Dendritic cell treated with granulocyte-macrophage colony-stimulating factor and Interleukin-4, amounts not matched to agents 40 ng/mL and 50 ng/mL, for 4 days (primary cell): Measurements from ENCODE around the gene MICA.
A peak's percentile ranks its signal among the peaks of the same experiment; 100 is the strongest.
"Not testable (repeated sequence)": the region's sequence is repeated elsewhere in the genome, so short reads cannot be mapped to it uniquely, and the experiment has no call there.

ENCODE experiments used
- H3K27ac Mint-ChIP-seq: one replicate; pipeline ENCODE4 v1.8.0; 2022; ENCODE audit warnings: mild to moderate bottlenecking, mixed read lengths
- H3K27me3 Mint-ChIP-seq: one replicate; pipeline ENCODE4 v1.8.0; 2022; ENCODE audit warnings: mild to moderate bottlenecking, mixed read lengths
- H3K36me3 Mint-ChIP-seq: one replicate; pipeline ENCODE4 v1.8.0; 2022; ENCODE audit warnings: low read depth, mixed read lengths
- H3K4me1 Mint-ChIP-seq: one replicate; pipeline ENCODE4 v1.8.0; 2022; ENCODE audit warnings: low read depth, mixed read lengths
- H3K4me3 Mint-ChIP-seq: one replicate; pipeline ENCODE4 v1.8.0; 2022; ENCODE audit warnings: mild to moderate bottlenecking, moderate library complexity, mixed read lengths
- H3K9me3 Mint-ChIP-seq: one replicate; pipeline ENCODE4 v1.8.0; 2022; ENCODE audit warnings: mixed read lengths
- intact Hi-C: fragments of 100-400 bp; cut with micrococcal nuclease; formaldehyde crosslinking; loops from one replicate; pipeline ENCODE4 v1.15.0; 2022

Gene MICA

DNA sequence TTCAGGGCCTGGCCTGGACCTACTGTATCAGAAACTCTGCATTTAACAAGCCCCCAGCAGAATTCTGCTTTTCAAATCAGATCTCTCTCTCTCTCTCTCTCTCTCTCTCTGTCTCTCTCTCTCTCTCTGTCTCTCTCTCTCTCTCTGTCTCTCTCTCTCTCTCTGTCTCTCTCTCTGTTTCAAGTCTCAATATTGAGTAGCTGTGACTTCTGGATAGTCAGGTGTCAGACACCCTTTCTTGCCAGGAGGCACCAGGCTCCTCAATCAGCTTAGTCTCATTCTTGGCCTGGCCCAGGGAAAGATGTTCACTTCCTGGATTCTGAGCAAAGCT, 13.6 kb upstream of the MICA start:
- H3K9me3 Mint-ChIP-seq, intact Hi-C loops, H3K27me3 Mint-ChIP-seq, H3K4me3 Mint-ChIP-seq: not testable (repeated sequence)
- Mint-ChIP-seq H3K36me3 (peaks cover 16% of the 10 kb centered on the region), H3K4me1 (peaks cover 10% of the 10 kb centered on the region), H3K27ac (peak overlapping the region; percentile 2)

DNA sequence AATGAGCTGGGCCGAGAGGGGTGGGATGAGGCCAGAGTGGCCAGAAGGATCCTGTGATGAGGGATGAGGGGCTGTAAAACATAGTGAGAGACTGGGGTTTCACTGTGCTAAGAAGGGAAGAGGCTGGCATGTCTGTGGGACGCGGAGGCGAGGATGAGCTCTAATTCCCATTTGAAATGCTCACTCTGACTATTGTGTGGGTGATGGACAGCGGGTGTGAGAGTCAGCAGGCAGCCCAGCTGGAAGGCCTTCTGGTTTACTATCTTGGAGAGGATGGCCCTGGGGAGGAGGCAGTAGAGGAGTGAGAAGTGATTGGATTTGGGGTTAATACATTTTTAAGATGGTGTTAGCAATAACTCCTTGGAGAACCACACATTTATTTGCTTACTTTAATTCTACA, 9.5 kb upstream of the MICA start:
- Mint-ChIP-seq H3K36me3 (peaks cover 28% of the 10 kb centered on the region), H3K4me3 (no peak overlapping the region), H3K9me3 (no peaks in the 10 kb centered on the region), H3K27me3 (peaks cover 1% of the 10 kb centered on the region), H3K4me1 (peaks cover 33% of the 10 kb centered on the region), H3K27ac (no peak overlapping the region)
- intact Hi-C loops, result no loop called here

DNA sequence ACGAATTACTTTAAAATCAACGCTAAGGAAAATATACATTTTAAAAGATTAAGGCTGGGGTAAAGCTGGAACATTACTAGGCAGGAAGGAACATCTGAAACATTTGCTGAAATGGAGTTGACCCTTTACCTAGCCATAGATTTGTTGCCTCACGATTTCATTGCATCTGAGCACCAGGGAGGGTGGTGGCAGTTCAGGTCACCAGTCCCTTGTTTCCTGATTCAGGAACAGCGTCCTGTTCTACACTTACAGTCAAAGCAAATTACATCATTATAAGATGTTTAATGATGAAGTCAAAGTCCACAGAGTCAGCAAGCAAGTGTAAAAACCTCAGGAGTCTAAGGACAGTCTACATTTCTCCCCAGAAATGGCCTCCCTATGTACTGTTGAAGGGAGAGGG, 9.0 kb upstream of the MICA start:
- peaks cover 30% of the 10 kb centered on the region for H3K36me3 Mint-ChIP-seq
- H3K4me1 Mint-ChIP-seq, result peaks cover 36% of the 10 kb centered on the region
- peaks cover 1% of the 10 kb centered on the region for H3K27me3 Mint-ChIP-seq
- no peaks in the 10 kb centered on the region for H3K9me3 Mint-ChIP-seq
- intact Hi-C loops, result no loop called here
- no peak overlapping the region for H3K27ac Mint-ChIP-seq
- no peak overlapping the region for H3K4me3 Mint-ChIP-seq

DNA sequence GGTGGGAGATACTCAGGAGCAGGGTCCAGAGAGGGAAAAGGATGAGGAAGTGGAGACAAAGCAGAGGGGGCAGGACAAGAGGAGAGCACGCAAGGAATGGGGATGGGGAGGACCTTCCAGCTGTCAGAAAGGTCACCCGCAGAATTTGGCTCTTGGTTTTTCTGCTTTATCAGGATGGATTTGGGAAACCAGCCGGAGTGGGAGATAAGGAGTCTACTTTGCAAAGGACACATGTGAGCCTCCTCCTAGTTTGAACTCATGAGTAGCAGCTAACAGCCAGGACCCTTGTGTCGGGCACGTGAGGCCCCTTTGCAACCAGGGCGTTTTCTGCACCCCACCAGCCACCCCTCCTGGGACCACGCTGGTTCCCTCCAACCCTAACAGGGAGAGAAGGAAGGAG, 7.6 kb upstream of the MICA start:
- H3K27me3 Mint-ChIP-seq, result no peaks in the 10 kb centered on the region
- H3K4me3 Mint-ChIP-seq, result no peak overlapping the region
- H3K9me3 Mint-ChIP-seq, result no peaks in the 10 kb centered on the region
- H3K27ac Mint-ChIP-seq, result no peak overlapping the region
- H3K4me1 Mint-ChIP-seq, result peaks cover 34% of the 10 kb centered on the region
- H3K36me3 Mint-ChIP-seq, result peaks cover 39% of the 10 kb centered on the region
- intact Hi-C loops, result loop anchor here (5.0 kb wide), 1 partner anchor 96 kb away; no protein-coding TSS in a partner anchor

DNA sequence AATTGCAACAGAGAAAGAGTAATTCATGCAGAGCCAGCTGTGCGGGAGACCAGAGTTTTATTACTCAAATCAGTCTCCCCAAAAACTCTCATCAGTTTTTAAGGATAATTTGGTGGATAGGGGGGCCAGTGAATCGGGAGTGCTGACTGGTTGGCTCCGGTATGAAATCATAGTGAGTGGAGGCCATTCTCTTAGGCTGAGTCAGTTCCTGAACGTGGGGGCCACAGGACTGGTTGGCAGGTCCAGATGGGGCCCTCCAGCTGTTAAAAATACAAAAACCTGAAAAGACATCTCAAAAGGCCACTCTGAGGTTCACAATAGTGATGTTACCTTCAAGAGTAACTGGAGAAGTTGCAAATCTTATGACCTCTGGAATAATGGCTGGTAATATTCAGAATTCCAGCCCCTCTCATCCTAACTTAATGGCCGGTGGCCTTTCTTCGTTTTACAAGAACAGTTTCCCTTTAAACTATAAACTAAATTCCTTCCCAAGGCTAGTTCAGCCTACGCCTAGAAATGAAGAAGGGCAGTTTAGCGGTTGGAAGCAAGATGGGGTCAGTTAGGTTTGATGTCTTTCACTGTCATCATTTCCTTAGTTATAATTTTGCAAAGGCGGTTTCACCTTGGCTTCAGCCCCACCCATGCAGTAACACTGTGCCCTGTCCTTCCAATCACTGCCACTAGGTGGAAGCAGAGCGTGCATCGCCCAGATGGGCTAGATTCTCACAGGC, 6.8 kb upstream of the MICA start:
- intact Hi-C loops, result loop anchor here (5.0 kb wide), 1 partner anchor 96 kb away; no protein-coding TSS in a partner anchor
- H3K27me3 Mint-ChIP-seq, result no peaks in the 10 kb centered on the region
- no peak overlapping the region for H3K27ac Mint-ChIP-seq
- peak overlapping the region; percentile 8 for H3K4me3 Mint-ChIP-seq
- no peaks in the 10 kb centered on the region for H3K9me3 Mint-ChIP-seq
- peaks cover 41% of the 10 kb centered on the region for H3K4me1 Mint-ChIP-seq
- peaks cover 39% of the 10 kb centered on the region for H3K36me3 Mint-ChIP-seq

DNA sequence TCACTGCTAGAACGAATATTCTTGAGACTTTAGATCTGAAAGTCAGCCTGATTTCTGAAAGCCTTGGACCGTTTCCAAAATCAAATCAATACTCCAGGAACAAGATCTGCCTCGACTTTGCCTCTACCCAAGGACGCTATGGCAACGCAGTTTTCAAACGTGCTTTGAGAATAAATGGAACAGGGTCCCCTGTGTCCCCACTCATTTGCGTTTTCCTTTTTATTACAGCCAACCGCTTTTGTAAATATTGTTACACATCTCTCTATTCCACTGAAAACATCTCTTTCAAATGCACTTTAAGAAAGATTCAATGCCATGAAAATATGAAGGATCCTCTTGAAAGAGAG, 6.3 kb upstream of the MICA start:
- Mint-ChIP-seq H3K36me3 (peaks cover 39% of the 10 kb centered on the region), H3K4me1 (peaks cover 46% of the 10 kb centered on the region), H3K4me3 (peak overlapping the region; percentile 8)
- H3K9me3 Mint-ChIP-seq, H3K27me3 Mint-ChIP-seq, H3K27ac Mint-ChIP-seq: not testable (repeated sequence)
- intact Hi-C loops, result loop anchor here (5.0 kb wide), 1 partner anchor 95 kb away; no protein-coding TSS in a partner anchor

DNA sequence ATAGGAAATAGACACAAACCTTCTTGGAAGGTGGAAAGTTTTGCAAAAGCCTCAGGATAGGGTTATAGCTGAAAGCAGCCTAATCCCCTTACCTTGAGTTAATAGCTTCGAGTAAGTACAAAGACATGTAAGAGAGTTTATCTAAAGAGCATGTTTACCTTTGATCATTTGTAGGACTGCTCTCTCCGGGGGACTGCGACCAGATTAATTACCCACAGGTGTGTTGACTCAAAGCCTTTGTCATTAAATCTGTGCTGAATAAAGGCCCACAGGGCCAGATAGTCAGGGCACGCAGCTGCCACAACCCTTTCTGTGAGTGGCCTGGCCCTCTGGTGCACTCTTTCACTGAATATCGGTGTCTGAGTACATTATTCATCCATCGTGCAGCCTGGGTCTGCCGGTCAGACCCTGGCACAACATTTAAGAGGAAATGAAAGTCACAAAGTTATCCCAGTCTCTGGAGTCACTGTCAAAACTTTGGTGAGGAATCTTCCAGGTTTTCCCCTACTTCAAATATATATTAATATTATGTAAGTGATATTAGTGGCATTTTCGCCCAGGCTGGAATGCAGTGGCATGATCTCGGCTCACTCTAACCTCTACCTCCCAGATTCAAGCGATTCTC, 5.4 kb upstream of the MICA start:
- intact Hi-C loops, result loop anchor here (5.0 kb wide), 1 partner anchor 94 kb away; no protein-coding TSS in a partner anchor
- no peak overlapping the region for H3K27ac Mint-ChIP-seq
- H3K27me3 Mint-ChIP-seq, result no peaks in the 10 kb centered on the region
- peak overlapping the region; percentile 18 for H3K4me3 Mint-ChIP-seq
- H3K4me1 Mint-ChIP-seq, result peaks cover 54% of the 10 kb centered on the region
- peaks cover 39% of the 10 kb centered on the region for H3K36me3 Mint-ChIP-seq
- H3K9me3 Mint-ChIP-seq, result no peaks in the 10 kb centered on the region

DNA sequence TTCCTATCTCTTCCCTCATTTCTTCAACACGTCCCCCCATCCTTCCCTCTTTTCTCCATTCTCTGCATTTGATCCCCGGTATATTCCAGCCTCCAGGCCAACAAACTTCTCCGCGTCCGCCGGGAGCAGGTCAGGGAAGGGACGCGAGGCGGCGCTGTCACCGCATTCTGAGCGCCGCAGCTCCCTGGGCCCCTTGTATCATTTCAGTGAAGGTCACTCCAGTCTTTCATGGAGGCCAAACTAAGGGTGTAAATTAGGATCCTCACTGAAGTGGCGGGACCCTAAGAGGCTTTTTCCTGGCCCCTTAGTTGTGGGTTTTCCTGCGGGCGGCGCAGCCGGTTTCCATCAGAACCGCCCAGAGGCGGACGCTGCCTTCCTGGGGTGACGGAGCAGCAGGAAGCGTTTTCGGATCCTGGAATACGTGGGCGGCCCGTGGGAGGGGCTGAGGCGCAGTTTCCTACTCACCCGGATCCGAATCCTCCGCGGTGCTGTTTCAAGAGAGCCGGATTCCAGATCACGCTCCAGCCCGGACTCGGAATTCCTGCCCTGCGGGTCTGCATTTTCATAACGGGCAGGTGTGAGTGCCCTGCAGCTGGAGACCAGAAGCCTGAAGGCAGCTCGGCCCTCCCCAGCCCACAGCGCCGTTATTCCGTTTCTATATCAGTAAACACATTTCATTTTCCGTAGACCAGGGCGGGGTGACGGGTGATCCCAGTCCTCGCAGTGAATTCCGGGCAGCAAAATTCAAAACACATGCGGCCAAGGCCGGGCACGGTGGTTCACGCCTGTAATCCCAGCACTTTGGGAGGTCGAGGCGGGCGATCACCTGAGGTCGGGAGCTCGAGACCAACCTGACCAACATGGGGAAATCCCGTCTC, 3.6 kb upstream of the MICA start:
- Mint-ChIP-seq H3K27me3 (no peaks in the 10 kb centered on the region), H3K27ac (peak overlapping the region; percentile 84), H3K9me3 (no peaks in the 10 kb centered on the region), H3K4me3 (peak overlapping the region; percentile 84), H3K4me1 (peaks cover 63% of the 10 kb centered on the region), H3K36me3 (peaks cover 35% of the 10 kb centered on the region)
- intact Hi-C loops, result loop anchor here (1.0 to 5.0 kb wide), 2 partner anchors 41 to 92 kb away; no protein-coding TSS in a partner anchor

DNA sequence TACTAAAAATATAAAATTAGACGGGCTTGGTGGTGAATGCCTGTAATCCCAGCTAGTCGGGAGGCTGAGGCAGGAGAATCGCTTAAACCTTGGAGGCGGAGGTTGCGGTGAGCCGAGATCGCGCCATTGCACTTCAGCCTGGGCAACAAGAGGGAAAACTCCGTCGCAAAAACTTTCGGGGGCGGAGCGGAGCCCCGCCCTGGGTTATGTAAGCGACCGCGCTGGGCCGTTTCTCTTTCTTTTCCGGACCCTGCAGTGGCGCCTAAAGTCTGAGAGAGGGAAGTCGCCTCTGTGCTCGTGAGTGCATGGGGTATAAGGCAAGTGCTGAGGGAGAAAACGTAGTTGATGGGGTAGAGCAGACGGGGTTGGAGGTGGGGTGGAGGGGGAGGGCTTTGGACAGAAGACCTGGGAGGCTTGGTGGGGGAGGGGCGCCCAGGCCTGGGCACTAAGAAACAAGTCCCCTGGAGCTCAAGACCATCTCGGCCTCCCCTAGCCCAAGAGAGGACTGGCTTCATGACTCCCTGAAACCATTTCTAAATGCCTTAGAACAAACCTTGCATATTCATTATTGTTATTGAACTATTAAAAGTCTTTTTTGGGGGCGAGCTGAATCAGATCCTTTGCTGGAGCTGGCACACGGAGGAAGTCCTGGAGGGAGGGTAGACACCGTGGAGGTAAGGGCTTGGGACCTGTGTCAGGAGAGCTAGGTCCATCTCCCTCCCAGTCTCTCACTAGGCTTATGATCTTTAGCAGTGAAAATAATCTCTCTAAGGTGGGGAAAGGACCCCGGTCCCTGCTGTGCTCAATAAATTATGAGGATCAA, 2.7 kb upstream of the MICA start:
- peak overlapping the region; percentile 84 for H3K4me3 Mint-ChIP-seq
- intact Hi-C loops, result no loop called here
- no peaks in the 10 kb centered on the region for H3K9me3 Mint-ChIP-seq
- H3K27me3 Mint-ChIP-seq, result no peaks in the 10 kb centered on the region
- H3K27ac Mint-ChIP-seq, result peak overlapping the region; percentile 84
- H3K4me1 Mint-ChIP-seq, result peaks cover 65% of the 10 kb centered on the region
- peaks cover 26% of the 10 kb centered on the region for H3K36me3 Mint-ChIP-seq

DNA sequence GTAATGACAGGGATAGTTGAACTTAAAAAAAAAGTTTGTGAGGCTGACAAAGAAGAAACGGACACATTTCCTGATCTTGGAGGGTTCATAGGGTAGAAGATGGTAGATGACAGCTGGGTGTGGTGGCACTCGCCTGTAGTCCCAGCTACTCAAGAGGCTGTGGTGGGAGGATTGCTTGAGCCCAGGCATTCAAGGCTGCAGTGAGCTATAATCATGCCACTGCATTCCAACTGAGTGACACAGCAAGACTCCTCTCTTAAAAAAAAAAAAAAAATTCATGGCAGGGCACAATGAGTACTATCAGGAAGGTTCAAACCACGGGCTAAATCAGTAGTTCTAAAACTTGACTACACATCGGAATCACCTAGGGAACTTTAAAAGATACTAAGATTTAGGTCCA, 2.0 kb upstream of the MICA start:
- peaks cover 23% of the 10 kb centered on the region for H3K36me3 Mint-ChIP-seq
- no peaks in the 10 kb centered on the region for H3K9me3 Mint-ChIP-seq
- intact Hi-C loops, result no loop called here
- peak overlapping the region; percentile 84 for H3K4me3 Mint-ChIP-seq
- no peaks in the 10 kb centered on the region for H3K27me3 Mint-ChIP-seq
- peaks cover 63% of the 10 kb centered on the region for H3K4me1 Mint-ChIP-seq
- H3K27ac Mint-ChIP-seq, result peak overlapping the region; percentile 84

DNA sequence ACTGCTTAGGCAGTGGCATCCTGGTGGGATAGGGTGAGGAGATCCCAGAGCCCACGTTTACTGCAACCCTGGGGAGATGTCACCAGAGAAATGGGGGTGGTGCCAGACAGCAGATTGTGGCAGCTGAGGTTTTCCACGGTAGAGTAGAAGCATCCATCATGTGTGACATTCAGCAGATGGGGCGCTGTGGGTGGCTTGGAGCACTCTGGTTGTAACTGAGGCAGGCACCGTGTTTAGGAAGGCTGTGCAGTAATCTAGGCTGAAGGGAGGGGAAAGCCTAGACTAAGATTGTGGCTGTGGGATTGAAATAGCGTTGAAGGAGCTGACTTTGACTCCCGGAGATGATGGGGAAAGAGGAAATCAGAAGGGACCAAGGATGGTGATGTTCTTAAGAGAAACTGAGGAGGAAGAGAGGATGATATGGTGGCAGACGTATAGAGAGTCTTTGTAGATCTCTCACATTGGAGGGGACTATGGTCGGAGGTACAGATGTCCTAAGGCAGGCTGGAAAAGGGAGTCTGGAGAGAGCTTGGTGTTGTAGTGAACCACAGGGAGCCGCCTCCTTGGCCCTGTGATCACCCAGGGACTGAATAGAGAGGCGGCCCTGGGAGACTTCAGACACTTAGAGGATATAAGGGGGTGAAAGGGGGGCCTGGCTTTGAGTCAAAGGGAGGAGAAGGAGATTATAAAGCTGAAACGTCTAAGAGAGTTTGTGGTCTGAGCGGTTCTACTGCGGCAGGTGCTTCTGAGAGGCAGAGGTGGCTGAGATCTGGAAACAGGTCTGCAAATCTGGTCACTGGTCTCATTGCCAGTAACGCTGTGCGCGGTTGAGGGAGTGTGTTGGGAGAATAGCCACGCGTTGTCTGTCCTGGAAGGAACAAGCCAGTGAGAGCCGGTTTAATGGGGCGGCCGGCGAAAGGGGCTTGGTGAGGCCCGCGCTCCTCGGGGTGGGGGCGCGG, 792 bp upstream of the MICA start:
- peak overlapping the region; percentile 83 for H3K4me3 Mint-ChIP-seq
- intact Hi-C loops, result no loop called here
- H3K27me3 Mint-ChIP-seq, result no peaks in the 10 kb centered on the region
- no peaks in the 10 kb centered on the region for H3K9me3 Mint-ChIP-seq
- H3K27ac Mint-ChIP-seq, result peak overlapping the region; percentile 81
- H3K36me3 Mint-ChIP-seq, result peaks cover 23% of the 10 kb centered on the region
- peaks cover 73% of the 10 kb centered on the region for H3K4me1 Mint-ChIP-seq

DNA sequence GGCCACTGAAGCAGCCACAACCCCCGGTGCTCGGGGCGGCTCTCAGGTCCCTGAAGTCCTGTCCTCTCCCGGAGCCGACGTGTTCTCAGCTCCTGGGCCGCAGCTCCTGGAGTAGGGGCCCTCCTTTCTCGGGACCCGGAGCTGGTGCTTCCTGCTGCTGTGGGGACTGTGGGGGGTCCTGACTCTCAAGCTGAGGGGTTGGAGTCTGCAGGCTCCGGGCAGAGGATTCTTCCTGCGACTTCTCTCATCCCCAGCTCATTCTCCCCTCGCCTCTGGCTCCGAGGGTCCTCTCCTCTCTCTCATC, 618 bp downstream of the MICA start:
- peak overlapping the region; percentile 81 for H3K27ac Mint-ChIP-seq

DNA sequence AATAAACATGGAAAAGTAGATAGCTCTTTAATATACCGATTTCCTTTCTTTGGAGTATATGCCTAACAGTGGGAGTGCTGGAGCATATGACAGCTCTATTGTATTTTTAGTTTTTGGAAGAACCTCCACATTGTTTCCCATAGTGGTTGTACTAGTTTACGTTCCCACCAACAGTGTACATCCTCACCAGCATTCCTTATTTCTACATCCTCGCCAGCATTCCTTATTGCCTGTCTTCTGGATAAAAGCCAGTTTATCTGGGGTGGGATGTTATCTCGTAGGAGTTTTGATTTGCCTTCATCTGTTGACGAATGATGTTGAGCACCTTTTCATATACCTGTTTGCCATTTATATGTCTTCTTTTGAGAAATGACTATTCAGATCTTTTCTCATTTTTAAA, 2.6 kb downstream of the MICA start:
- intact Hi-C loops, result no loop called here
- no peaks in the 10 kb centered on the region for H3K9me3 Mint-ChIP-seq
- peaks cover 26% of the 10 kb centered on the region for H3K36me3 Mint-ChIP-seq
- H3K4me3 Mint-ChIP-seq, result no peak overlapping the region
- H3K4me1 Mint-ChIP-seq, result peaks cover 79% of the 10 kb centered on the region
- H3K27me3 Mint-ChIP-seq, result no peaks in the 10 kb centered on the region
- no peak overlapping the region for H3K27ac Mint-ChIP-seq

More for the DNA sequence above, 618 bp downstream of the MICA start:
- intact Hi-C loops, H3K9me3 Mint-ChIP-seq, H3K27me3 Mint-ChIP-seq: not testable (repeated sequence)
- Mint-ChIP-seq H3K4me1 (peaks cover 74% of the 10 kb centered on the region), H3K36me3 (peaks cover 23% of the 10 kb centered on the region), H3K4me3 (peak overlapping the region; percentile 83)
